GM12891 (cell line): ENCODE results near the gene VPS26B.

Experiments
- POLR2A ChIP-seq: IDR thresholded peaks from 2 replicates; pipeline ENCODE4 v1.6.1; 2011; ENCODE audit warnings: low read depth, low read length, control low read depth
- POLR2AphosphoS5 ChIP-seq: IDR thresholded peaks from 2 replicates; pipeline ENCODE4 v1.6.1; 2011; ENCODE audit warnings: low read depth, low read length, control low read depth
- TAF1 ChIP-seq: IDR thresholded peaks from 2 replicates; pipeline ENCODE4 v1.6.1; 2011; ENCODE audit warnings: low read depth, low read length, control low read depth

GRCh38 chr11:134231958-134232659, 7.6 kb downstream of the VPS26B start:
- TF ChIP-seq POLR2A (no peak), POLR2AphosphoS5 (no peak), TAF1 (no peak)
